H1 (cell line): ENCODE measurements around the gene DAPK2. TPM values are rescaled to one million over a fixed set of nuclear protein-coding genes. Genes with fewer than 3 reads are reported as not detected.

Experiments used
- CBX5 ChIP-seq: fragments of 300-800, 300-1000 bp; sonication (generic); IDR thresholded peaks from 2 replicates; pipeline ENCODE4 v1.7.1; 2016; ENCODE audit warnings: antibody characterized with exemption, low read length, low read depth
- RNF2 ChIP-seq: fragments of 200-900, 300-1000 bp; sonication (generic); IDR thresholded peaks from 2 replicates; pipeline ENCODE4 v1.7.1; 2016; ENCODE audit warnings: borderline replicate concordance, low read depth, mild to moderate bottlenecking, antibody characterized with exemption, low read length; ENCODE audit not compliant: poor library complexity, severe bottlenecking; ENCODE audit errors: missing control alignments
- RXRA ChIP-seq: IDR thresholded peaks from 2 replicates; pipeline ENCODE4 v1.6.1; 2011; ENCODE audit warnings: low read depth, mild to moderate bottlenecking, low read length, moderate library complexity; ENCODE audit not compliant: insufficient read depth
- SIN3A ChIP-seq, 2 experiments: IDR thresholded peaks in 1 of 2; conservative IDR thresholded peaks in 1 of 2; 2 replicates each; pipeline ENCODE4 v1.6.1; 2011 to 2012; ENCODE audit warnings: low read length in 2 of 2, improper control_type of control experiment in 1 of 2, low read depth in 1 of 2, mild to moderate bottlenecking in 1 of 2
- SUZ12 ChIP-seq: fragments of 200-600 bp; sonication (generic); IDR thresholded peaks from 2 replicates; pipeline ENCODE4 v1.6.1; 2012; ENCODE audit warnings: mild to moderate bottlenecking, inconsistent platforms, low read length, moderate library complexity, mixed read lengths
- TAF7 ChIP-seq: optimal IDR thresholded peaks from 2 replicates; pipeline ENCODE3; 2011; ENCODE audit warnings: low read depth, mild to moderate bottlenecking, inconsistent platforms, low read length, moderate library complexity, borderline replicate concordance
- TCF12 ChIP-seq: IDR thresholded peaks from 2 replicates; pipeline ENCODE4 v1.6.1; 2011; ENCODE audit warnings: low read depth, mild to moderate bottlenecking, low read length
- polyA plus RNA-seq, 7 experiments: library from polyadenylated mRNA; depleted of rRNA in 3 of 7; stranded (reverse) in 5 of 7; unstranded in 2 of 7; fragments of >200 nt in 5 of 7; fragments of 200-250 nt in 2 of 7; gene quantifications; 1 replicate in 5 of 7; 2 replicates in 1 of 7; 4 replicates in 1 of 7; pipeline versions ENCODE4 v1.2.1 to v1.2.3, GENCODE V29; 2011 to 2013; ENCODE audit warnings: missing spikeins in 2 of 7, mixed read lengths in 2 of 7
- total RNA-seq: library from RNA; stranded (reverse); fragmentation: NEBNext Ultra II Directional; extraction: Animal tissue kit (Norgen Biotek cat#: 25700); gene quantifications from 2 replicates; pipeline ENCODE4 v1.2.1, GENCODE V29; 2021

Gene DAPK2
- total and polyA plus RNA-seq, 2 of the 8 experiments (the other 6 are each of a cell fraction or from before 2014, with no cell fraction given): 1.8 to 2.9 TPM

DNA sequence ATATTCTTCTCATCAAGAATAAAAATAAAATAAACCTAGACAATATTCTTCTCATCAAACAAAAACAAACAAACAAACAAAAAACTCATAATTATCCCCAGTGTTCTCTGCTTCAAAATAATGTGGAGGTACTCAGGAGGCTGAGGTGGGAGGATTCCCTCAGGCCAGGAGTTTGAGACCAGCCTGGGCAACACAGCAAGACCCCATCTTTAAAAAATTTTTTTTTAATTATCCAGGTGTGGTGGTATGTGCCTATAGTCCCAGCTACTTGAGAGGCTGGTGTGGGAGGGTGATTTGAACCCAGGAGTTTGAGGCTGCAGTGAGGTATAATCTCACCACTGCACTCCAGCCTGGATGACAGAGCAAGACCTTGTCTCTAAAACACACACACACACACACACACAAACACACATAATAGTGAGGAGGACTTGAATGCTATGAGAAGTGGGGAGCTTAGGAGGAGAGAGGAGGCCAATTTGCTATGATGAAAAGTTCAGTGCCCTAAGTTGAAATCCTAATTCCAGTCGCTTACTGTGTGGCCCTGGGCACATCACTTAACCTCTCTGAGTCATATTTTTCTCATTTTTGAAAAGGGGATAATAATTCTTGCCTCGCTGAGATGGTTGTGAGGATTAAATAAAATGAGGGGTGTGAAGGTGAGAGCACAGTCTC lies 176.8 kb downstream of the DAPK2 start (continued):
- TF ChIP-seq RNF2: no peak
- TF ChIP-seq TCF12: no peak
- TF ChIP-seq SIN3A (conservative IDR thresholded peaks at IDR 0.05 in 1 of 2, IDR thresholded peaks at IDR 0.05 in 1 of 2; ENCODE audit: low read depth in 1 of 2, low read length in 2 of 2): no peak
- TF ChIP-seq TAF7: no peak
- TF ChIP-seq RXRA: no peak
- no peak for TF ChIP-seq SUZ12
- no peak for TF ChIP-seq CBX5
